GM12872 (cell line): Measurements from ENCODE around the gene HDAC4.

Experiments used
- CTCF ChIP-seq: IDR thresholded peaks from 3 replicates; pipeline ENCODE4 v1.5.1; 2011; ENCODE audit warnings: low read depth, mild to moderate bottlenecking, low read length, moderate library complexity; ENCODE audit not compliant: insufficient read depth

Gene HDAC4

DNA sequence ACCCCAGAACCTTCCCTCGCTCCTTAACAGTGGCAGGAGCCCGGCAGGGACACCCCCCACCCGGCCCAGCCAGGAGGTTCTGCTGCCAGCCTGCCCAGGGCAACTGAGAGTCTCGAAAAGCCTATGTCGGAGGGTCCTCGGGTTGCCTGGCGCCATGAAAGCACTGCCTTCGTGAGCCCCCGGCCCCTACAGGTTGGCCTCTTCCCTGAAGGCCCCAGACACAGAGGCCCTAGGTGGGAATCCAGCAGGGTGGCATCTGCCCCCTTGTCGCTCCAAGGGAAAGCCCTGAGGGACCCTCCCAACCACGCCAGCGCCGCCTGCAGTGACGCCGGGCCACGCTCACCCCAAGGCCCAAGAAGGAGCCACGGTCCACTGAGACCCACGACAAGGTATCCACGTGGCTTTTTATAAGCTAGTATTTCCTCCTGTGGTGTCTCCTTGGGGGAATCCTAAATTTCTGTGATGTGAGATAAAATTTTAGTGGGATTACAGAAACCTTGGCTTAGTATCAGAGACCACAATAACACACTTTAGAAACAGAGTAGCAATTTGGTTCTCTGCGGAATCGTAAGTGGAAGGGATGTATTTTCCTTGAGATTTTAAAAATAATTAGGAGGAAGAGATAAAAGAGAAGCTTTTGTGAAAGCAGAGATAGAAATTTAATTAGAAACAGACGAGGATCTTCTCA, 138.9 kb downstream of the HDAC4 start:
- TF ChIP-seq CTCF = no peak

DNA sequence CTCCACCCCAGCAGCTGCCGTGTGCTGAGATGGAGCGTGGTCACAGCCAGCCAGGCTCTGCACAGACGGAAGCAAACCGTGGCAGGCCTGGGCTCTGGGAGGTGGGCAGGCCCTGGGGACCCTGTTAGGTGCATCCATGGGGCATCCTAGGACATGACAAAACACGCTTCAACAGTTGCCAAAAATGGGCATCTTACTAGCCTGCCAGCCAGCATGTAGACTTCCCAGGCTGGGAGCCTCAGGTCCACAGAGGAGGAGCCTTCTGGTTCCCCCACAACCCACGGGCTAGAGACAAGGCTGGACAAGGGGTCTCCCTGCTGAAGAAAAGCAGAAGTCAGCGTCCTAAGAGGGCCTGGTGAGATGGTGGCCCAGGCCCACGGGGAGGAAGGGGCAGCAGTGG, 139.5 kb downstream of the HDAC4 start:
- TF ChIP-seq CTCF = no peak

GRCh38 chr2:239260546-239261327, 140.1 kb downstream of the HDAC4 start:
- no peak for TF ChIP-seq CTCF

DNA sequence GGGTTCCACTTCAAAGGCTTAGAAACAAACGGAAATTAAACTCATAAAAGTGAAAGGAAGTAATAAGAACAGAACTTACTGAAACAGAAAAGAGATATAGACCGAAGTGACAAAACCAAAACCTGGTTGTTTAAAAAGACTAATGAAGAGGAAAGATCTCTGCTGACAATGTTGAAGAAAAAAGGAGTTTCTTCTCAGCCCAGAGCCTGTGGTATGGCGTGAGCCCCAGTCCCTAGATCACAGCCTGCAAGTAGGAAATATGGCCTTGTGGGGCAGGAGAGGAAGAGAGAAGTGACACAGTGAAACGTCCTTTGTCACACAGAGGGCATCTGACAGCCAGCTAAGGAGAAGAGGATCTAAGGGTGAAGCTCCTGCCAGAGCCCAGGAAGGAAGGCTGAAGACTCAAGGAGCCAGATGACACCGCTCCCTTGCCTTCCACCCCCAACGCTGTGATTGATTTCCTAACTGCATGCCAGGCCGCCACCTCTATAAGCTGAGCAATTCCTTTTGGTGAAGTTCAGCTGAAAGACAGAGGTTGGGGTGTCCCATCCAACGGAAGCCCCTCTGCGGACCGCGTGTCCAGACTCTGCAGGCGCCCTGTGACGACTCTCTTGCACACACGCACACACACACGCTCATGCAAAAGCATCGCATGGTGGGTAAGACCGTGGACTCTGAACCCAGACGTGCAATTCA, 141.1 kb downstream of the HDAC4 start:
- no peak for TF ChIP-seq CTCF

GRCh38 chr2:239259173-239259572, 141.6 kb downstream of the HDAC4 start:
- TF ChIP-seq CTCF = no peak

- TF ChIP-seq CTCF = no peak
Observed at GRCh38 chr2:239258248-239258647, 142.6 kb downstream of the HDAC4 start.

GRCh38 chr2:239257511-239257937, 143.3 kb downstream of the HDAC4 start:
- TF ChIP-seq CTCF = no peak
